ENCODE measurements around the gene ARHGAP6.

The ARHGAP6 gene

GRCh38 chrX:11465648-11466411, 199.9 kb downstream of the ARHGAP6 start:
- no peak overlapping the region for H3K9ac ChIP-seq (ENCODE audit: low read depth in 1 of 2, low read length in 2 of 2)

GRCh38 chrX:11464836-11465463, 200.8 kb downstream of the ARHGAP6 start:
- Histone ChIP-seq H3K27ac (ENCODE audit: low read depth, low read length) (no peak overlapping the region), H3K9me3 (ENCODE audit: control insufficient read depth in 1 of 2, low read length in 2 of 2) (no peaks in the 10 kb centered on the region), H3K27me3 (ENCODE audit: control insufficient read depth in 1 of 2, insufficient read depth in 2 of 2, low read length in 2 of 2) (no peaks in the 10 kb centered on the region), H3K9ac (ENCODE audit: low read depth in 1 of 2, low read length in 2 of 2) (no peak overlapping the region), H3K4me1 (ENCODE audit: control insufficient read depth in 1 of 2, insufficient read depth in 2 of 2, low read length in 2 of 2) (no peaks in the 10 kb centered on the region), H3K36me3 (ENCODE audit: control insufficient read depth in 1 of 2, insufficient read depth in 2 of 2, low read length in 2 of 2) (no peaks in the 10 kb centered on the region), H3K4me3 (ENCODE audit: low read depth in 1 of 2, low read length in 2 of 2) (no peak overlapping the region)

More at GRCh38 chrX:11465648-11466411, 199.9 kb downstream of the ARHGAP6 start:
- Histone ChIP-seq H3K27me3 (ENCODE audit: control insufficient read depth in 1 of 2, insufficient read depth in 2 of 2, low read length in 2 of 2) (no peaks in the 10 kb centered on the region), H3K27ac (ENCODE audit: low read depth, low read length) (no peak overlapping the region), H3K9me3 (ENCODE audit: control insufficient read depth in 1 of 2, low read length in 2 of 2) (no peaks in the 10 kb centered on the region), H3K4me3 (ENCODE audit: low read depth in 1 of 2, low read length in 2 of 2) (no peak overlapping the region), H3K36me3 (ENCODE audit: control insufficient read depth in 1 of 2, insufficient read depth in 2 of 2, low read length in 2 of 2) (no peaks in the 10 kb centered on the region), H3K4me1 (ENCODE audit: control insufficient read depth in 1 of 2, insufficient read depth in 2 of 2, low read length in 2 of 2) (no peaks in the 10 kb centered on the region)

GRCh38 chrX:11464380-11464779, 201.3 kb downstream of the ARHGAP6 start:
- no peaks in the 10 kb centered on the region for H3K36me3 ChIP-seq (ENCODE audit: control insufficient read depth in 1 of 2, insufficient read depth in 2 of 2, low read length in 2 of 2)
- no peaks in the 10 kb centered on the region for H3K9me3 ChIP-seq (ENCODE audit: control insufficient read depth in 1 of 2, low read length in 2 of 2)
- no peak overlapping the region for H3K9ac ChIP-seq (ENCODE audit: low read depth in 1 of 2, low read length in 2 of 2)
- H3K4me3 ChIP-seq (ENCODE audit: low read depth in 1 of 2, low read length in 2 of 2), result no peak overlapping the region
- no peaks in the 10 kb centered on the region for H3K27me3 ChIP-seq (ENCODE audit: control insufficient read depth in 1 of 2, insufficient read depth in 2 of 2, low read length in 2 of 2)
- no peak overlapping the region for H3K27ac ChIP-seq (ENCODE audit: low read depth, low read length)
- H3K4me1 ChIP-seq (ENCODE audit: control insufficient read depth in 1 of 2, insufficient read depth in 2 of 2, low read length in 2 of 2), result no peaks in the 10 kb centered on the region

GRCh38 chrX:11462648-11463047, 203.1 kb downstream of the ARHGAP6 start:
- Histone ChIP-seq H3K9me3 (ENCODE audit: control insufficient read depth in 1 of 2, low read length in 2 of 2) (no peaks in the 10 kb centered on the region), H3K4me3 (ENCODE audit: low read depth in 1 of 2, low read length in 2 of 2) (no peak overlapping the region), H3K4me1 (ENCODE audit: control insufficient read depth in 1 of 2, insufficient read depth in 2 of 2, low read length in 2 of 2) (no peaks in the 10 kb centered on the region), H3K9ac (ENCODE audit: low read depth in 1 of 2, low read length in 2 of 2) (no peak overlapping the region), H3K27ac (ENCODE audit: low read depth, low read length) (no peak overlapping the region), H3K27me3 (ENCODE audit: control insufficient read depth in 1 of 2, insufficient read depth in 2 of 2, low read length in 2 of 2) (no peaks in the 10 kb centered on the region), H3K36me3 (ENCODE audit: control insufficient read depth in 1 of 2, insufficient read depth in 2 of 2, low read length in 2 of 2) (no peaks in the 10 kb centered on the region)

- H3K4me3 ChIP-seq (ENCODE audit: low read depth in 1 of 2, low read length in 2 of 2), result no peak overlapping the region
- H3K9ac ChIP-seq (ENCODE audit: low read depth in 1 of 2, low read length in 2 of 2), result no peak overlapping the region
- no peaks in the 10 kb centered on the region for H3K27me3 ChIP-seq (ENCODE audit: control insufficient read depth in 1 of 2, insufficient read depth in 2 of 2, low read length in 2 of 2)
- H3K27ac ChIP-seq (ENCODE audit: low read depth, low read length), result no peak overlapping the region
- H3K9me3 ChIP-seq (ENCODE audit: control insufficient read depth in 1 of 2, low read length in 2 of 2), result no peaks in the 10 kb centered on the region
- no peaks in the 10 kb centered on the region for H3K4me1 ChIP-seq (ENCODE audit: control insufficient read depth in 1 of 2, insufficient read depth in 2 of 2, low read length in 2 of 2)
- no peaks in the 10 kb centered on the region for H3K36me3 ChIP-seq (ENCODE audit: control insufficient read depth in 1 of 2, insufficient read depth in 2 of 2, low read length in 2 of 2)
Observed at GRCh38 chrX:11462136-11462535, 203.6 kb downstream of the ARHGAP6 start.

GRCh38 chrX:11461201-11462001, 204.3 kb downstream of the ARHGAP6 start:
- no peaks in the 10 kb centered on the region for H3K9me3 ChIP-seq (ENCODE audit: control insufficient read depth in 1 of 2, low read length in 2 of 2)
- no peak overlapping the region for H3K4me3 ChIP-seq (ENCODE audit: low read depth in 1 of 2, low read length in 2 of 2)
- no peaks in the 10 kb centered on the region for H3K36me3 ChIP-seq (ENCODE audit: control insufficient read depth in 1 of 2, insufficient read depth in 2 of 2, low read length in 2 of 2)
- H3K9ac ChIP-seq (ENCODE audit: low read depth in 1 of 2, low read length in 2 of 2), result no peak overlapping the region
- no peak overlapping the region for H3K27ac ChIP-seq (ENCODE audit: low read depth, low read length)
- H3K27me3 ChIP-seq (ENCODE audit: control insufficient read depth in 1 of 2, insufficient read depth in 2 of 2, low read length in 2 of 2), result no peaks in the 10 kb centered on the region
- no peaks in the 10 kb centered on the region for H3K4me1 ChIP-seq (ENCODE audit: control insufficient read depth in 1 of 2, insufficient read depth in 2 of 2, low read length in 2 of 2)

- Histone ChIP-seq H3K36me3 (ENCODE audit: control insufficient read depth in 1 of 2, insufficient read depth in 2 of 2, low read length in 2 of 2) (no peaks in the 10 kb centered on the region), H3K4me1 (ENCODE audit: control insufficient read depth in 1 of 2, insufficient read depth in 2 of 2, low read length in 2 of 2) (no peaks in the 10 kb centered on the region), H3K27ac (ENCODE audit: low read depth, low read length) (no peak overlapping the region)
Observed at GRCh38 chrX:11460347-11460746, 205.4 kb downstream of the ARHGAP6 start.

GRCh38 chrX:11458170-11458569, 207.6 kb downstream of the ARHGAP6 start:
- H3K36me3 ChIP-seq (ENCODE audit: control insufficient read depth in 1 of 2, insufficient read depth in 2 of 2, low read length in 2 of 2), result no peaks in the 10 kb centered on the region
- H3K4me3 ChIP-seq (ENCODE audit: low read depth in 1 of 2, low read length in 2 of 2), result no peak overlapping the region
- H3K4me1 ChIP-seq (ENCODE audit: control insufficient read depth in 1 of 2, insufficient read depth in 2 of 2, low read length in 2 of 2), result no peaks in the 10 kb centered on the region
- no peaks in the 10 kb centered on the region for H3K27me3 ChIP-seq (ENCODE audit: control insufficient read depth in 1 of 2, insufficient read depth in 2 of 2, low read length in 2 of 2)
- no peaks in the 10 kb centered on the region for H3K9me3 ChIP-seq (ENCODE audit: control insufficient read depth in 1 of 2, low read length in 2 of 2)
- no peak overlapping the region for H3K9ac ChIP-seq (ENCODE audit: low read depth in 1 of 2, low read length in 2 of 2)
- H3K27ac ChIP-seq (ENCODE audit: low read depth, low read length), result no peak overlapping the region

More at GRCh38 chrX:11460347-11460746, 205.4 kb downstream of the ARHGAP6 start:
- Histone ChIP-seq H3K9ac (ENCODE audit: low read depth in 1 of 2, low read length in 2 of 2) (no peak overlapping the region), H3K27me3 (ENCODE audit: control insufficient read depth in 1 of 2, insufficient read depth in 2 of 2, low read length in 2 of 2) (no peaks in the 10 kb centered on the region), H3K9me3 (ENCODE audit: control insufficient read depth in 1 of 2, low read length in 2 of 2) (no peaks in the 10 kb centered on the region), H3K4me3 (ENCODE audit: low read depth in 1 of 2, low read length in 2 of 2) (no peak overlapping the region)

GRCh38 chrX:11451151-11451550, 214.6 kb downstream of the ARHGAP6 start:
- no peak overlapping the region for H3K9ac ChIP-seq (ENCODE audit: low read depth in 1 of 2, low read length in 2 of 2)
- H3K36me3 ChIP-seq (ENCODE audit: control insufficient read depth in 1 of 2, insufficient read depth in 2 of 2, low read length in 2 of 2), result no peaks in the 10 kb centered on the region
- no peaks in the 10 kb centered on the region for H3K27me3 ChIP-seq (ENCODE audit: control insufficient read depth in 1 of 2, insufficient read depth in 2 of 2, low read length in 2 of 2)
- H3K9me3 ChIP-seq (ENCODE audit: control insufficient read depth in 1 of 2, low read length in 2 of 2), result no peaks in the 10 kb centered on the region
- no peak overlapping the region for H3K4me3 ChIP-seq (ENCODE audit: low read depth in 1 of 2, low read length in 2 of 2)
- H3K4me1 ChIP-seq (ENCODE audit: control insufficient read depth in 1 of 2, insufficient read depth in 2 of 2, low read length in 2 of 2), result no peaks in the 10 kb centered on the region
- H3K27ac ChIP-seq (ENCODE audit: low read depth, low read length), result no peak overlapping the region

GRCh38 chrX:11450354-11450753, 215.4 kb downstream of the ARHGAP6 start:
- Histone ChIP-seq H3K9me3 (ENCODE audit: control insufficient read depth in 1 of 2, low read length in 2 of 2) (no peaks in the 10 kb centered on the region), H3K36me3 (ENCODE audit: control insufficient read depth in 1 of 2, insufficient read depth in 2 of 2, low read length in 2 of 2) (no peaks in the 10 kb centered on the region), H3K27me3 (ENCODE audit: control insufficient read depth in 1 of 2, insufficient read depth in 2 of 2, low read length in 2 of 2) (no peaks in the 10 kb centered on the region), H3K9ac (ENCODE audit: low read depth in 1 of 2, low read length in 2 of 2) (no peak overlapping the region), H3K27ac (ENCODE audit: low read depth, low read length) (no peak overlapping the region), H3K4me1 (ENCODE audit: control insufficient read depth in 1 of 2, insufficient read depth in 2 of 2, low read length in 2 of 2) (no peaks in the 10 kb centered on the region), H3K4me3 (ENCODE audit: low read depth in 1 of 2, low read length in 2 of 2) (no peak overlapping the region)
